Hippocampal formation (tissue), 2 donors: ENCODE measurements around the gene NR1D1.
"Not testable (repeated sequence)": the region's sequence is repeated elsewhere in the genome, so short reads cannot be mapped to it uniquely, and the experiment has no call there.

Experiments
- DNase-seq, 2 donors: peaks; one replicate each; lab custom pipeline; 2025; lab: John Stamatoyannopoulos, UW

The NR1D1 gene

GRCh38 chr17:40100419-40100668 is at the start of gene NR1D1:
Gene NR1D1 (minus strand): TSS chr17:40100589. CDS start chr17:40100094, 495 bp downstream.
- DNase-seq: no peak

GRCh38 chr17:40148527-40148926 is 48.1 kb upstream of the NR1D1 start:
- DNase-seq: no peak

- DNase-seq: no peak
These were observed 45.1 kb upstream of the NR1D1 start for GRCh38 chr17:40145476-40145875.

GRCh38 chr17:40143166-40143565 is 42.8 kb upstream of the NR1D1 start:
- not testable (repeated sequence) for DNase-seq

GRCh38 chr17:40139566-40140058 is 39.2 kb upstream of the NR1D1 start:
- DNase-seq: no peak

- DNase-seq: no peak
These were observed 35.4 kb upstream of the NR1D1 start for GRCh38 chr17:40135817-40136216.

GRCh38 chr17:40134184-40134583 is 33.8 kb upstream of the NR1D1 start:
- DNase-seq: no peak

GRCh38 chr17:40130352-40131042 is 30.1 kb upstream of the NR1D1 start:
- DNase-seq: no peak

GRCh38 chr17:40129498-40129897 is 29.1 kb upstream of the NR1D1 start:
- no peak for DNase-seq

- no peak for DNase-seq
These were observed 24.1 kb upstream of the NR1D1 start for GRCh38 chr17:40124279-40125141.

GRCh38 chr17:40123811-40124114 is 23.4 kb upstream of the NR1D1 start:
- peak in 1 of 2 donors; percentile 37 for DNase-seq

- DNase-seq: peak; percentile 24 to 26
These were observed 22.8 kb upstream of the NR1D1 start for GRCh38 chr17:40122999-40123810.

- peak; percentile 52 to 78 for DNase-seq
These were observed 22.0 kb upstream of the NR1D1 start for GRCh38 chr17:40122136-40122998.

- DNase-seq: peak; percentile 80 to 85
These were observed 21.1 kb upstream of the NR1D1 start, which contains the start of gene MSL1 for GRCh38 chr17:40121181-40122135. Gene MSL1 (plus strand): TSS chr17:40121971. CDS start chr17:40122613, 642 bp downstream.

- no peak for DNase-seq
These were observed 14.7 kb upstream of the NR1D1 start for GRCh38 chr17:40115101-40115436.

- no peak for DNase-seq
These were observed 13.5 kb upstream of the NR1D1 start for GRCh38 chr17:40113907-40114245.

- peak; percentile 91 to 96 for DNase-seq
These were observed 12.9 kb upstream of the NR1D1 start for GRCh38 chr17:40113110-40113906.

- no peak for DNase-seq
These were observed 12.3 kb upstream of the NR1D1 start for GRCh38 chr17:40112718-40113109.

GRCh38 chr17:40112191-40112711 is 11.9 kb upstream of the NR1D1 start:
- no peak for DNase-seq
